Suprapubic skin (tissue), 4 donors: ENCODE results near the gene TMEM260. TPM values are rescaled to one million over a fixed set of nuclear protein-coding genes. Genes with fewer than 3 reads are reported as not detected.
"Not testable (repeated sequence)": the region's sequence is repeated elsewhere in the genome, so short reads cannot be mapped to it uniquely, and the experiment has no call there.

Experiments used
- DNase-seq, 2 donors: peaks; one replicate each; pipeline ENCODE4 v3.0.0-alpha.2; 2019; ENCODE audit warnings: low spot score in 2 of 2
- H3K27ac ChIP-seq: fragments of 200-600 bp; sonication (generic); one replicate; pipeline ENCODE4 v1.5.1; 2019
- H3K27me3 ChIP-seq: fragments of 200-600 bp; sonication (generic); one replicate; pipeline ENCODE4 v1.5.1; 2019
- H3K36me3 ChIP-seq: fragments of 200-600 bp; sonication (generic); one replicate; pipeline ENCODE4 v1.5.1; 2019
- H3K4me1 ChIP-seq: fragments of 200-600 bp; sonication (generic); one replicate; pipeline ENCODE4 v1.5.1; 2019
- H3K4me3 ChIP-seq: fragments of 200-600 bp; sonication (generic); one replicate; pipeline ENCODE4 v1.5.1; 2019; ENCODE audit warnings: mild to moderate bottlenecking
- H3K9me3 ChIP-seq: fragments of 200-600 bp; sonication (generic); one replicate; pipeline ENCODE4 v1.5.1; 2019
- EP300 ChIP-seq: sonication (generic); formaldehyde crosslinking; IDR thresholded peaks from one replicate; pipeline ENCODE4 v1.6.1; 2017; ENCODE audit warnings: antibody characterized with exemption
- POLR2A ChIP-seq, 2 donors: fragments of 450-650 bp; IDR thresholded peaks; one replicate each; pipeline ENCODE4 v1.6.1; 2017; ENCODE audit warnings: antibody characterized with exemption in 2 of 2, mild to moderate bottlenecking in 2 of 2, moderate library complexity in 2 of 2
- POLR2AphosphoS5 ChIP-seq, 3 donors: sonication (generic); formaldehyde crosslinking; IDR thresholded peaks; one replicate each; pipeline ENCODE4 v1.6.1; 2017; ENCODE audit warnings: antibody characterized with exemption in 3 of 3
- WGBS: methylation state at CpG from one replicate; pipeline ENCODE4 v1.1.5; 2018; 5-methylcytosine and 5-hydroxymethylcytosine counted together
- total RNA-seq, 4 donors: library from RNA; depleted of rRNA; stranded (reverse); fragments of >200 nt; gene quantifications; one replicate each; pipeline ENCODE4 v1.1.0, GENCODE V29; 2016
- TF ChIP-seq, protein P1 (sequence below), 2 donors: fragments of 200-600 bp in 1 of 2; fragments of 450-650 bp in 1 of 2; sonication (generic) in 1 of 2; IDR thresholded peaks; one replicate each; pipeline ENCODE4 v1.5.1; 2016 to 2019; ENCODE audit warnings: antibody characterized with exemption in 2 of 2, mild to moderate bottlenecking in 1 of 2, moderate library complexity in 1 of 2

Gene TMEM260
- total RNA-seq, 4 donors from 2014 or later = 15.4 to 34.1 (median 19.5) TPM

DNA sequence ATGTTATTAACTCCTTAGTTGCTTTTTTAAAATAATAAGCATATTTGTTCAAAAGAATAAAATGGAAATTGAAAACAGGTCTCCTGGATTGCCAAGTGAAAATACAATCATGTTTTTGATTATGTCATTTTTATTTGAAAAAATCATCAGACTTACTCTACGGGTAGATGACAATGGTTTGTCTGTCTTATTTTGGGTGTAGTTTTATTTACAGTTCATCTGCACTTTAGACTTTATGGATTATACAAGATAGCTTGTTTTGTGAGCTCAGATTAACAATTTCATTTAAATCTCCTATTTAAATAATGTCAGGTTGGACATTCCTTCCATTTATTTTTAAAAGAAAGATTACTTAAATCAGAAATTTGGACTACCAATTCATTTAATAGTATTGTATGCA is 14.8 kb downstream of the TMEM260 start:
- TF ChIP-seq EP300 (no peak), POLR2A (IDR thresholded peaks at IDR 0.05) (no peak), POLR2AphosphoS5 (IDR thresholded peaks at IDR 0.05) (no peak)
- TF ChIP-seq, protein P1, sequence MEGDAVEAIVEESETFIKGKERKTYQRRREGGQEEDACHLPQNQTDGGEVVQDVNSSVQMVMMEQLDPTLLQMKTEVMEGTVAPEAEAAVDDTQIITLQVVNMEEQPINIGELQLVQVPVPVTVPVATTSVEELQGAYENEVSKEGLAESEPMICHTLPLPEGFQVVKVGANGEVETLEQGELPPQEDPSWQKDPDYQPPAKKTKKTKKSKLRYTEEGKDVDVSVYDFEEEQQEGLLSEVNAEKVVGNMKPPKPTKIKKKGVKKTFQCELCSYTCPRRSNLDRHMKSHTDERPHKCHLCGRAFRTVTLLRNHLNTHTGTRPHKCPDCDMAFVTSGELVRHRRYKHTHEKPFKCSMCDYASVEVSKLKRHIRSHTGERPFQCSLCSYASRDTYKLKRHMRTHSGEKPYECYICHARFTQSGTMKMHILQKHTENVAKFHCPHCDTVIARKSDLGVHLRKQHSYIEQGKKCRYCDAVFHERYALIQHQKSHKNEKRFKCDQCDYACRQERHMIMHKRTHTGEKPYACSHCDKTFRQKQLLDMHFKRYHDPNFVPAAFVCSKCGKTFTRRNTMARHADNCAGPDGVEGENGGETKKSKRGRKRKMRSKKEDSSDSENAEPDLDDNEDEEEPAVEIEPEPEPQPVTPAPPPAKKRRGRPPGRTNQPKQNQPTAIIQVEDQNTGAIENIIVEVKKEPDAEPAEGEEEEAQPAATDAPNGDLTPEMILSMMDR (IDR thresholded peaks at IDR 0.05) = no peak
- Histone ChIP-seq H3K4me1 (no peaks in the 10 kb centered on the region), H3K4me3 (no peak overlapping the region), H3K36me3 (peaks cover 20% of the 10 kb centered on the region), H3K27ac (no peak overlapping the region), H3K9me3 (no peaks in the 10 kb centered on the region), H3K27me3 (no peaks in the 10 kb centered on the region)
- no peak for DNase-seq
- WGBS = 75% methylated on average over 1 of the region's 1 CpG

DNA sequence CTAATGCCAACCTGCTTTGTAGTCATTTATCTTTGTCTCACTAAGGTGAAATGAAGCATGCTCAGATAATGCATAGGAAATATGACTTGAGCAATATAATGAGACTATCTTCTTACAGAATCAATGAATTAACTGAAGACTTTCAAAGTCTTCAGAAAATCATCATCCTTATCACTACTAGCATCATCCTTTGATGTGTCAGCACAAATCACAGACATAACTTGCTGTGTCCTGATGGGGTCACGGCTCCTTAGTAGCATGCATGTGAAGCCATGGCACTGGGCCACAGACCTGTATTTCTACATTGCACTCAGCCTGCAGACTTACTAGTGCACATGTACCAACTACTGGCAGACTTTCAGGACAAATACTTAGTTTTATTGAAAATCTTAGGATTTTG is 18.9 kb downstream of the TMEM260 start:
- no peaks in the 10 kb centered on the region for H3K27me3 ChIP-seq
- no peaks in the 10 kb centered on the region for H3K9me3 ChIP-seq
- DNase-seq = no peak
- H3K36me3 ChIP-seq = peaks cover 3% of the 10 kb centered on the region
- TF ChIP-seq EP300 = no peak
- no peak for TF ChIP-seq POLR2AphosphoS5 (IDR thresholded peaks at IDR 0.05)
- no peak for TF ChIP-seq POLR2A (IDR thresholded peaks at IDR 0.05)
- TF ChIP-seq, protein P1 (IDR thresholded peaks at IDR 0.05) = no peak
- H3K27ac ChIP-seq = no peak overlapping the region
- WGBS = 94% methylated on average over 1 of the region's 1 CpG
- H3K4me3 ChIP-seq = no peak overlapping the region
- no peaks in the 10 kb centered on the region for H3K4me1 ChIP-seq

DNA sequence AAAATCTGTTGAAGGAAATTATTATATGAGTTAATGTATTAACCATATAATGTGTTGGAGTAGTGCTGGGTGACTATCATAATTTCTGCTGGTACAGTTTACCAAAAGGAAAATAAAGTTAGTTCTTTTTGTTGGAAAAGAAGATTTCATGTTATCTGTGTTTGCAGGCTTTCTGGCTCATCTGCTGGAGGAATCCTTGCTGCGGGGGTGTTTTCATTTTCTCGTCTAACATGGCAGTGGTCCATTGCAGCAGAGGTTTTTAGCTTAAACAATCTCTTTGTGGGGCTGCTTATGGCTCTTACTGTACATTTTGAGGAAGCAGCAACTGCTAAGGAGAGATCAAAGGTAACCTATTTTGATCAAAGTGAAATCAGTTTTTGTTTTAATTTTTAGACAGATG is 24.1 kb downstream of the TMEM260 start:
- no peaks in the 10 kb centered on the region for H3K27me3 ChIP-seq
- no peak overlapping the region for H3K27ac ChIP-seq
- H3K36me3 ChIP-seq = peaks cover 16% of the 10 kb centered on the region
- 89% methylated on average over 2 of the region's 2 CpGs for WGBS
- no peaks in the 10 kb centered on the region for H3K4me1 ChIP-seq
- no peaks in the 10 kb centered on the region for H3K9me3 ChIP-seq
- DNase-seq = no peak
- TF ChIP-seq POLR2A (IDR thresholded peaks at IDR 0.05) (no peak), EP300 (no peak), POLR2AphosphoS5 (IDR thresholded peaks at IDR 0.05) (no peak)
- TF ChIP-seq, protein P1 (IDR thresholded peaks at IDR 0.05) = no peak
- no peak overlapping the region for H3K4me3 ChIP-seq

DNA sequence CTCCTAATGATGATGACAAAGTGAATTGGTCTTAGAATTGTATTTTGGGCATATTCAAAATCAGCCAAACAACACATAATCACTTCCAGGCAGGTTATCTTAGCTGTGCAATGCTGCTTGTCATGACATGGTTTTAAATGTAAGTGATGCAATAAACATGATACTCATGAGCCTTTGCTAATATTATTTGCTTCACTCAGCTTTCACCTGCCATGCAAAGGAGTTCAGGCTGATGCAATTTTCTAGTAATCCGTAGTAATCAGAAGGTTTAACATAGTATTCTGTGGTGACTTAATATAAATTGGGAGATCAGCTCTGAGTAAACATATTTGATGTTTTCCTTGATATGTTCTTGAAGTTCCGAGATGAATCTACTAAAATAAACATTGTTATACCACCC is 29.1 kb downstream of the TMEM260 start:
- 90% methylated on average over 2 of the region's 2 CpGs for WGBS
- DNase-seq = no peak
- H3K4me3 ChIP-seq = no peak overlapping the region
- no peaks in the 10 kb centered on the region for H3K27me3 ChIP-seq
- H3K27ac ChIP-seq = no peak overlapping the region
- no peaks in the 10 kb centered on the region for H3K4me1 ChIP-seq
- no peaks in the 10 kb centered on the region for H3K9me3 ChIP-seq
- TF ChIP-seq, protein P1 (IDR thresholded peaks at IDR 0.05) = no peak
- TF ChIP-seq POLR2A (IDR thresholded peaks at IDR 0.05) (no peak), POLR2AphosphoS5 (IDR thresholded peaks at IDR 0.05) (no peak), EP300 (no peak)
- peaks cover 50% of the 10 kb centered on the region for H3K36me3 ChIP-seq

DNA sequence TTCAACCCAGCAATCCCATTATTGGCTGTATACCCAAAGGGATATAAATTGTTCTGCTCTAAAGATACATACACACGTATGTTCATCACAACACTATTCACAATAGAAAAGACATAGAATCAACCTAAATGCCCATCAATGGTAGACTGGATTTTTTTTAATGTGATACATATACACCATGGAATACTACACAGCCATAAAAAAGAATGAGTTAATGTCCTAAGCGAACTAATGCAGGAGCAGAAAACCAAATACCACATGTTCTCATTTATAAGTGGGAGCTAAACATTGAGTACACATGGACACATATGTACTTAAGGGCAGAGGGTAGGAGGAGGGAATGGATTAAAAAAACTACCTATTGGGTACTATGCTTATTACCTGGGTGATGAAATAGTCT is 32.1 kb downstream of the TMEM260 start:
- H3K27ac ChIP-seq, DNase-seq, H3K9me3 ChIP-seq, H3K27me3 ChIP-seq, H3K4me1 ChIP-seq, H3K4me3 ChIP-seq: not testable (repeated sequence)
- WGBS = 99% methylated on average over 2 of the region's 2 CpGs
- peaks cover 65% of the 10 kb centered on the region for H3K36me3 ChIP-seq

DNA sequence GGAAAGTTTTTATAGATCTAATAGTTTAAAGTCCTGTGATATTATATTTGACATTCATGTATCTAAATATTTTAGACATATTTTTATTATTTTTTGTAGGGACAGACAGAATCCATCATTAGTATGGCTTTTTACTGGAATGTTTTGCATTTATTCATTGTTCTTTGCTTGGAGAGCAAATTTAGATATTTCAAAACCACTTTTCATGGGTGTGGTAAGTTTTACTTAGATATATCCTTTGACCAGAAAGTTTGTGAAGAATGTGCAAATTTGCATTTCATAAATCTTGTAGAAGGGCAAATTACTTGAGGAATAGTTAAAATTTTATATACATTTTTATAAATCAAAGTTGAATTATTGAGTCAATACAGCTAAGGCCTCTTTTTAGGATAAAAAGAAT is 37.5 kb downstream of the TMEM260 start:
- TF ChIP-seq, protein P1 (IDR thresholded peaks at IDR 0.05) = no peak
- TF ChIP-seq POLR2A (IDR thresholded peaks at IDR 0.05) = no peak
- no peak for TF ChIP-seq POLR2AphosphoS5 (IDR thresholded peaks at IDR 0.05)
- no peak for TF ChIP-seq EP300
- H3K4me3 ChIP-seq = no peak overlapping the region
- no peaks in the 10 kb centered on the region for H3K9me3 ChIP-seq
- H3K27ac ChIP-seq = no peak overlapping the region
- no peak for DNase-seq
- no peaks in the 10 kb centered on the region for H3K27me3 ChIP-seq
- H3K36me3 ChIP-seq = peaks cover 67% of the 10 kb centered on the region
- no peaks in the 10 kb centered on the region for H3K4me1 ChIP-seq
